GM12872 (cell line): ENCODE results near the gene ADGRA3.

Experiments used
- CTCF ChIP-seq: IDR thresholded peaks from 3 replicates; pipeline ENCODE4 v1.5.1; 2011; ENCODE audit warnings: low read depth, mild to moderate bottlenecking, low read length, moderate library complexity; ENCODE audit not compliant: insufficient read depth

Gene ADGRA3

GRCh38 chr4:22490718-22491315, 25.0 kb downstream of the ADGRA3 start:
- no peak for TF ChIP-seq CTCF

GRCh38 chr4:22488106-22488505, 27.8 kb downstream of the ADGRA3 start:
- no peak for TF ChIP-seq CTCF

- TF ChIP-seq CTCF: no peak
Observed at GRCh38 chr4:22487328-22487727, 28.5 kb downstream of the ADGRA3 start.

GRCh38 chr4:22486276-22486675, 29.6 kb downstream of the ADGRA3 start:
- TF ChIP-seq CTCF: no peak

- no peak for TF ChIP-seq CTCF
Observed at GRCh38 chr4:22485737-22486136, 30.1 kb downstream of the ADGRA3 start.

GRCh38 chr4:22483551-22483981, 32.3 kb downstream of the ADGRA3 start:
- no peak for TF ChIP-seq CTCF

- TF ChIP-seq CTCF: no peak
Observed at GRCh38 chr4:22482250-22483127, 33.4 kb downstream of the ADGRA3 start.
